Ishikawa (cell line): ENCODE data around the gene ANKRD1.

Experiments
- CEBPB ChIP-seq: IDR thresholded peaks from 2 replicates; pipeline ENCODE4 v1.6.1; 2012
- CREB1 ChIP-seq: IDR thresholded peaks from 2 replicates; pipeline ENCODE4 v1.6.1; 2012; ENCODE audit warnings: low read depth
- EGR1 ChIP-seq: IDR thresholded peaks from 2 replicates; pipeline ENCODE4 v1.6.1; 2012
- EP300 ChIP-seq: IDR thresholded peaks from 2 replicates; pipeline ENCODE4 v1.6.1; 2012; ENCODE audit warnings: borderline replicate concordance
- FOXM1 ChIP-seq: IDR thresholded peaks from 2 replicates; pipeline ENCODE4 v1.6.1; 2012; ENCODE audit warnings: low read depth, borderline replicate concordance
- MAX ChIP-seq: IDR thresholded peaks from 2 replicates; pipeline ENCODE4 v1.6.1; 2012
- NFIC ChIP-seq: IDR thresholded peaks from 2 replicates; pipeline ENCODE4 v1.6.1; 2012
- RAD21 ChIP-seq: IDR thresholded peaks from 2 replicates; pipeline ENCODE4 v1.6.1; 2012; ENCODE audit warnings: low read depth
- TAF1 ChIP-seq: IDR thresholded peaks from 2 replicates; pipeline ENCODE4 v1.6.1; 2012; ENCODE audit warnings: low read depth, mild to moderate bottlenecking
- TCF12 ChIP-seq: IDR thresholded peaks from 2 replicates; pipeline ENCODE4 v1.6.1; 2012; ENCODE audit warnings: low read depth
- TEAD4 ChIP-seq: IDR thresholded peaks from 2 replicates; pipeline ENCODE4 v1.6.1; 2012
- USF1 ChIP-seq: IDR thresholded peaks from 2 replicates; pipeline ENCODE4 v1.6.1; 2012
- YY1 ChIP-seq: IDR thresholded peaks from 2 replicates; pipeline ENCODE4 v1.6.1; 2012; ENCODE audit warnings: low read depth
- ZBTB7A ChIP-seq: IDR thresholded peaks from 2 replicates; pipeline ENCODE4 v1.6.1; 2012; ENCODE audit warnings: low read depth
- TF ChIP-seq, protein P1 (sequence below): IDR thresholded peaks from 2 replicates; pipeline ENCODE4 v1.6.1; 2012; ENCODE audit warnings: low read depth, mild to moderate bottlenecking

The ANKRD1 gene

GRCh38 chr10:90930971-90931871, 10.3 kb upstream of the ANKRD1 start:
- TF ChIP-seq TAF1 (no peak; the same call in 1 of the 2 replicates), CREB1 (no peak), CEBPB (no peak), TCF12 (peak; percentile 65; the same call in 1 of the 2 replicates), TEAD4 (peak; percentile 93), EP300 (peak; percentile 89), FOXM1 (peak; percentile 83), RAD21 (0 out of 2 replicates have a peak, but pooled peaks have one; percentile 4), USF1 (no peak), EGR1 (no peak), ZBTB7A (no peak), NFIC (no peak; the same call in 1 of the 2 replicates), YY1 (no peak), MAX (no peak)
- TF ChIP-seq, protein P1, sequence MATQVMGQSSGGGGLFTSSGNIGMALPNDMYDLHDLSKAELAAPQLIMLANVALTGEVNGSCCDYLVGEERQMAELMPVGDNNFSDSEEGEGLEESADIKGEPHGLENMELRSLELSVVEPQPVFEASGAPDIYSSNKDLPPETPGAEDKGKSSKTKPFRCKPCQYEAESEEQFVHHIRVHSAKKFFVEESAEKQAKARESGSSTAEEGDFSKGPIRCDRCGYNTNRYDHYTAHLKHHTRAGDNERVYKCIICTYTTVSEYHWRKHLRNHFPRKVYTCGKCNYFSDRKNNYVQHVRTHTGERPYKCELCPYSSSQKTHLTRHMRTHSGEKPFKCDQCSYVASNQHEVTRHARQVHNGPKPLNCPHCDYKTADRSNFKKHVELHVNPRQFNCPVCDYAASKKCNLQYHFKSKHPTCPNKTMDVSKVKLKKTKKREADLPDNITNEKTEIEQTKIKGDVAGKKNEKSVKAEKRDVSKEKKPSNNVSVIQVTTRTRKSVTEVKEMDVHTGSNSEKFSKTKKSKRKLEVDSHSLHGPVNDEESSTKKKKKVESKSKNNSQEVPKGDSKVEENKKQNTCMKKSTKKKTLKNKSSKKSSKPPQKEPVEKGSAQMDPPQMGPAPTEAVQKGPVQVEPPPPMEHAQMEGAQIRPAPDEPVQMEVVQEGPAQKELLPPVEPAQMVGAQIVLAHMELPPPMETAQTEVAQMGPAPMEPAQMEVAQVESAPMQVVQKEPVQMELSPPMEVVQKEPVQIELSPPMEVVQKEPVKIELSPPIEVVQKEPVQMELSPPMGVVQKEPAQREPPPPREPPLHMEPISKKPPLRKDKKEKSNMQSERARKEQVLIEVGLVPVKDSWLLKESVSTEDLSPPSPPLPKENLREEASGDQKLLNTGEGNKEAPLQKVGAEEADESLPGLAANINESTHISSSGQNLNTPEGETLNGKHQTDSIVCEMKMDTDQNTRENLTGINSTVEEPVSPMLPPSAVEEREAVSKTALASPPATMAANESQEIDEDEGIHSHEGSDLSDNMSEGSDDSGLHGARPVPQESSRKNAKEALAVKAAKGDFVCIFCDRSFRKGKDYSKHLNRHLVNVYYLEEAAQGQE = no peak

- TF ChIP-seq TCF12 = peak; percentile 96
- TF ChIP-seq USF1 = 0 out of 2 replicates have a peak, but pooled peaks have one; percentile 13
- peak; percentile 87 for TF ChIP-seq FOXM1
- TF ChIP-seq, protein P1 = no peak
- peak; percentile 95 for TF ChIP-seq EP300
- TF ChIP-seq NFIC = peak; percentile 94
- no peak for TF ChIP-seq RAD21
- peak; percentile 89 for TF ChIP-seq ZBTB7A
- peak; percentile 91 for TF ChIP-seq CEBPB
- no peak for TF ChIP-seq EGR1
- TF ChIP-seq MAX = peak; percentile 59; the same call in 1 of the 2 replicates
- TF ChIP-seq CREB1 = no peak
- 0 out of 2 replicates have a peak, but pooled peaks have one; percentile 7 for TF ChIP-seq YY1
- TF ChIP-seq TEAD4 = peak; percentile 92
- peak; percentile 31; the same call in 1 of the 2 replicates for TF ChIP-seq TAF1
Observed at GRCh38 chr10:90930070-90930837, 9.4 kb upstream of the ANKRD1 start.

DNA sequence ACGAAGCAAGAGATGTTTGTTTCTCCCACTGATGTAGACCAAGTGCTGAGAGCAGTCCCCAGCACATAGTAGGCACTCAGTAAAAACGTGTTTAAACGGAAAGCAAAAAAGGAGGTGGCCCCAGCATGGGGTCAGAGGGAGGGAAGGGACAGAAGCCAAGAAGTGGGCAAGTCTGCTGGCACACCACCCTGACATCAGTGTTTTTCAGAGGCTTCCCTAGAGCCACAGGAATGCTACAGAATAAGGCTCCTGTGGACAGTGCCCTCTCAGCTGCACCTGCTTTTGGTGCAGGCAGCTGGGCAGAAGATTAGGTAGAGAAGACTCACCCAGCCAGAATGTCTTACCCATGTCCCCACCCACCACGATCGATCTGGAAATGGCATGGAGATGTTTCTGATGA, 8.3 kb upstream of the ANKRD1 start:
- TF ChIP-seq TCF12 (no peak), ZBTB7A (no peak), EP300 (peak; percentile 51; the same call in 1 of the 2 replicates), CREB1 (no peak), TEAD4 (peak; percentile 63; the same call in 1 of the 2 replicates), NFIC (peak; percentile 76), MAX (peak; percentile 44; the same call in 1 of the 2 replicates)

DNA sequence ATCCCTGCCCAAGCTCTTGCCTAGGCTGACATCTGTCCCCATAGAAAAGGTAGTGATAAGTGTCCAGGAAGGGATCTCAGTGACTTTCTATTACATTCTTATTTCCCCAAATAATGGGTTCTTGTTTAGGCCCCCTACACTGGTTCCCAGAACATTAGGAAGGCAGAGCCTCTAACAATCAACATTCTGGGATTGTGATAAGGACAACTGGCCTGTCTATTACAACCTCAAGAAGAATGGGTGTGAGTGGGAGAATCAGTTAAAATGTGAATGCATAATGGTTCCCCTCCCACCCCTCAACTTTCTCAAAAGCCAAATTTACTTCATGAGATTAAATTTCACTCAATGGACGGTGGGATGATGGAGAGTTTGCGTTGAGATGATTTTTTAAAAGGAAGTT, 6.4 kb upstream of the ANKRD1 start:
- TF ChIP-seq ZBTB7A (no peak), USF1 (no peak), TCF12 (no peak), FOXM1 (no peak), CEBPB (no peak), CREB1 (no peak), NFIC (no peak), RAD21 (no peak), EP300 (no peak), TEAD4 (no peak), TAF1 (no peak), YY1 (no peak), EGR1 (no peak), MAX (no peak)
- TF ChIP-seq, protein P1 = no peak
